Neural cell (in vitro differentiated cells): Measurements from ENCODE around the gene MYO18A. TPM values are rescaled to one million over a fixed set of nuclear protein-coding genes. Genes with fewer than 3 reads are reported as not detected.

Experiments
- H2AFZ ChIP-seq: fragments of 200-600, 300-800 bp; sonication (generic), shearing (Covaris generic); 2 replicates; pipeline ENCODE4 v1.6.0; 2014; ENCODE audit warnings: low read depth, mild to moderate bottlenecking, antibody characterized with exemption, low read length, moderate library complexity
- H3F3A ChIP-seq: fragments of 200-600 bp; shearing (Covaris generic); 2 replicates; pipeline ENCODE4 v1.6.1; 2016; ENCODE audit warnings: mild to moderate bottlenecking, moderate library complexity, mixed read lengths, antibody characterized with exemption, low read length; ENCODE audit not compliant: insufficient read depth, poor library complexity, severe bottlenecking
- H3K27ac ChIP-seq: fragments of 200-600, 300-800 bp; sonication (generic), shearing (Covaris generic); 2 replicates; pipeline ENCODE4 v1.5.1; 2014; ENCODE audit warnings: mild to moderate bottlenecking, low read length, moderate library complexity
- H3K27me3 ChIP-seq: fragments of 300-800, 200-600 bp; sonication (generic), shearing (Covaris generic); 2 replicates; pipeline ENCODE4 v1.6.0; 2014; ENCODE audit warnings: mild to moderate bottlenecking, low read depth, low read length, moderate library complexity; ENCODE audit not compliant: insufficient read depth
- H3K36me3 ChIP-seq: fragments of 300-800, 200-600 bp; sonication (generic), shearing (Covaris generic); 2 replicates; pipeline ENCODE4 v1.5.1; 2014; ENCODE audit warnings: mild to moderate bottlenecking, antibody characterized with exemption, low read length, moderate library complexity; ENCODE audit not compliant: insufficient read depth
- H3K4me2 ChIP-seq: fragments of 300-800, 200-600 bp; sonication (generic), shearing (Covaris generic); 2 replicates; pipeline ENCODE4 v1.6.0; 2014; ENCODE audit warnings: mild to moderate bottlenecking, low read length
- H3K4me3 ChIP-seq: fragments of 300-800, 200-600 bp; sonication (generic), shearing (Covaris generic); 2 replicates; pipeline ENCODE4 v1.5.1; 2014; ENCODE audit warnings: mild to moderate bottlenecking, low read length, moderate library complexity
- H3K79me2 ChIP-seq: fragments of 200-600 bp; shearing (Covaris generic); replicated peaks from 2 replicates; pipeline ENCODE4 v1.6.0; 2014; ENCODE audit warnings: mild to moderate bottlenecking, low read length, moderate library complexity; ENCODE audit not compliant: insufficient read depth
- H3K9ac ChIP-seq: fragments of 300-800, 200-600 bp; sonication (generic), shearing (Covaris generic); 2 replicates; pipeline ENCODE4 v1.6.1; 2016; ENCODE audit warnings: mild to moderate bottlenecking, low read length, mixed read lengths
- H3K9me2 ChIP-seq: fragments of 200-600 bp; shearing (Covaris generic); 2 replicates; pipeline ENCODE4 v1.6.1; 2016; ENCODE audit warnings: mild to moderate bottlenecking, low read length, mixed read lengths; ENCODE audit not compliant: insufficient read depth
- H3K9me3 ChIP-seq: fragments of 200-600, 300-800 bp; sonication (generic), shearing (Covaris generic); 2 replicates; pipeline ENCODE4 v1.6.1; 2016; ENCODE audit warnings: mild to moderate bottlenecking, mixed run types, low read length, moderate library complexity, mixed read lengths
- H4K20me1 ChIP-seq: fragments of 200-600 bp; shearing (Covaris generic); 2 replicates; pipeline ENCODE4 v1.6.1; 2016; ENCODE audit warnings: mild to moderate bottlenecking, mixed run types; ENCODE audit not compliant: insufficient read depth
- CTCF ChIP-seq: fragments of 450-650 bp; IDR thresholded peaks from 2 replicates; pipeline ENCODE4 v1.5.1; 2014; ENCODE audit warnings: antibody characterized with exemption, mild to moderate bottlenecking, moderate library complexity; ENCODE audit not compliant: poor library complexity, severe bottlenecking
- EP300 ChIP-seq: fragments of 450-650 bp; conservative IDR thresholded peaks from 2 replicates; pipeline ENCODE4 v1.6.1; 2014; ENCODE audit warnings: antibody characterized with exemption, mild to moderate bottlenecking, moderate library complexity; ENCODE audit not compliant: poor library complexity, severe bottlenecking
- EZH2 ChIP-seq: fragments of 200-600, 300-800 bp; shearing (Covaris generic), sonication (generic); IDR thresholded peaks from 2 replicates; pipeline ENCODE4 v1.6.1; 2014; ENCODE audit warnings: antibody characterized with exemption, low read length, borderline replicate concordance, mild to moderate bottlenecking; ENCODE audit not compliant: insufficient read depth, poor library complexity, severe bottlenecking
- MXI1 ChIP-seq: fragments of 450-650 bp; conservative IDR thresholded peaks from 2 replicates; pipeline ENCODE4 v1.6.1; 2014; ENCODE audit warnings: antibody characterized with exemption, mild to moderate bottlenecking; ENCODE audit not compliant: poor library complexity, severe bottlenecking
- POLR2AphosphoS5 ChIP-seq: IDR thresholded peaks from 2 replicates; pipeline ENCODE4 v1.6.1; 2012
- RAD21 ChIP-seq: fragments of 450-650 bp; conservative IDR thresholded peaks from 2 replicates; pipeline ENCODE4 v1.6.1; 2014; ENCODE audit warnings: antibody characterized with exemption, mild to moderate bottlenecking, moderate library complexity
- SMC3 ChIP-seq: fragments of 450-650 bp; conservative IDR thresholded peaks from 2 replicates; pipeline ENCODE4 v1.6.1; 2014; ENCODE audit warnings: antibody characterized with exemption, mild to moderate bottlenecking, moderate library complexity; ENCODE audit not compliant: poor library complexity
- TAF1 ChIP-seq: IDR thresholded peaks from 2 replicates; pipeline ENCODE4 v1.6.1; 2012; ENCODE audit warnings: low read depth
- polyA plus RNA-seq: library from polyadenylated mRNA; depleted of rRNA; stranded (reverse); fragments of >200 nt; gene quantifications from 2 replicates; pipeline ENCODE4 v1.2.3, GENCODE V29; 2014
- TF ChIP-seq, protein P1 (sequence below): IDR thresholded peaks from 2 replicates; pipeline ENCODE4 v1.6.1; 2012; ENCODE audit warnings: borderline replicate concordance

MYO18A gene
- polyA plus RNA-seq, 1 donor from 2014 or later = 21.6 TPM

DNA sequence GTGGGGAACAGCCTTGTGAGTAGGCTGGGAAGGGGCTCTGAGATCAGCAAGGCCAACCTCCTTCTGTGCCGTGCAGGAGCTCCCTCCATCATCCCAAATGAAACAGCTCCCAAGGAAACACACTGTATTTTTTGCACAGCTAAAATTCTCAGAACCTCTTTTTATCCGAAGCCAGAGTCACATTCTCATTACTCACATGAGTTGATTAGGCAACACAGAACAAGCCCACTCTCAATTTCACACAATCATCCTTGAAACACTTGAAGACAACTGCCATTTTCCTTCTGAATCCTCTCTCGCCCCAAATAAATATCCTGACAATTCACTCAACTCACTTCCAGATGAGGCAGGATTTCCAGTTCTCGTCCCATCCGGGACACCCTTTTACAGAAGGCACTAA, 66.1 kb downstream of the MYO18A start:
- no peaks in the 10 kb centered on the region for H3K9me2 ChIP-seq
- peaks cover 14% of the 10 kb centered on the region for H3K36me3 ChIP-seq
- H3K9me3 ChIP-seq = no peaks in the 10 kb centered on the region
- H4K20me1 ChIP-seq = no peaks in the 10 kb centered on the region
- H3F3A ChIP-seq = no peaks in the 10 kb centered on the region
- H3K79me2 ChIP-seq = no peaks in the 10 kb centered on the region
- H3K27ac ChIP-seq = no peak overlapping the region
- no peak for TF ChIP-seq CTCF
- no peak for TF ChIP-seq SMC3
- TF ChIP-seq EZH2 = no peak
- TF ChIP-seq, protein P1, sequence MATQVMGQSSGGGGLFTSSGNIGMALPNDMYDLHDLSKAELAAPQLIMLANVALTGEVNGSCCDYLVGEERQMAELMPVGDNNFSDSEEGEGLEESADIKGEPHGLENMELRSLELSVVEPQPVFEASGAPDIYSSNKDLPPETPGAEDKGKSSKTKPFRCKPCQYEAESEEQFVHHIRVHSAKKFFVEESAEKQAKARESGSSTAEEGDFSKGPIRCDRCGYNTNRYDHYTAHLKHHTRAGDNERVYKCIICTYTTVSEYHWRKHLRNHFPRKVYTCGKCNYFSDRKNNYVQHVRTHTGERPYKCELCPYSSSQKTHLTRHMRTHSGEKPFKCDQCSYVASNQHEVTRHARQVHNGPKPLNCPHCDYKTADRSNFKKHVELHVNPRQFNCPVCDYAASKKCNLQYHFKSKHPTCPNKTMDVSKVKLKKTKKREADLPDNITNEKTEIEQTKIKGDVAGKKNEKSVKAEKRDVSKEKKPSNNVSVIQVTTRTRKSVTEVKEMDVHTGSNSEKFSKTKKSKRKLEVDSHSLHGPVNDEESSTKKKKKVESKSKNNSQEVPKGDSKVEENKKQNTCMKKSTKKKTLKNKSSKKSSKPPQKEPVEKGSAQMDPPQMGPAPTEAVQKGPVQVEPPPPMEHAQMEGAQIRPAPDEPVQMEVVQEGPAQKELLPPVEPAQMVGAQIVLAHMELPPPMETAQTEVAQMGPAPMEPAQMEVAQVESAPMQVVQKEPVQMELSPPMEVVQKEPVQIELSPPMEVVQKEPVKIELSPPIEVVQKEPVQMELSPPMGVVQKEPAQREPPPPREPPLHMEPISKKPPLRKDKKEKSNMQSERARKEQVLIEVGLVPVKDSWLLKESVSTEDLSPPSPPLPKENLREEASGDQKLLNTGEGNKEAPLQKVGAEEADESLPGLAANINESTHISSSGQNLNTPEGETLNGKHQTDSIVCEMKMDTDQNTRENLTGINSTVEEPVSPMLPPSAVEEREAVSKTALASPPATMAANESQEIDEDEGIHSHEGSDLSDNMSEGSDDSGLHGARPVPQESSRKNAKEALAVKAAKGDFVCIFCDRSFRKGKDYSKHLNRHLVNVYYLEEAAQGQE = no peak
- TF ChIP-seq TAF1 = no peak
- TF ChIP-seq POLR2AphosphoS5 = no peak
- TF ChIP-seq RAD21 = no peak
- no peak for TF ChIP-seq MXI1
- TF ChIP-seq EP300 = no peak
- H2AFZ ChIP-seq = no peak overlapping the region
- no peak overlapping the region for H3K4me2 ChIP-seq
- H3K9ac ChIP-seq = no peak overlapping the region
- H3K27me3 ChIP-seq = no peaks in the 10 kb centered on the region
- no peak overlapping the region for H3K4me3 ChIP-seq

- TF ChIP-seq, protein P1 = no peak
- no peak for TF ChIP-seq RAD21
- TF ChIP-seq POLR2AphosphoS5 = no peak
- TF ChIP-seq TAF1 = no peak
- no peak for TF ChIP-seq CTCF
- TF ChIP-seq SMC3 = no peak
- no peak for TF ChIP-seq EP300
- no peak for TF ChIP-seq MXI1
- no peak for TF ChIP-seq EZH2
- no peak overlapping the region for H3K27ac ChIP-seq
- no peak overlapping the region for H2AFZ ChIP-seq
- H3K4me3 ChIP-seq = no peak overlapping the region
- no peak overlapping the region for H3K9ac ChIP-seq
- no peaks in the 10 kb centered on the region for H4K20me1 ChIP-seq
- no peaks in the 10 kb centered on the region for H3F3A ChIP-seq
- H3K36me3 ChIP-seq = peaks cover 12% of the 10 kb centered on the region
- no peaks in the 10 kb centered on the region for H3K9me3 ChIP-seq
- H3K27me3 ChIP-seq = no peaks in the 10 kb centered on the region
- no peaks in the 10 kb centered on the region for H3K9me2 ChIP-seq
- no peak overlapping the region for H3K4me2 ChIP-seq
- no peaks in the 10 kb centered on the region for H3K79me2 ChIP-seq
These were observed 66.9 kb downstream of the MYO18A start for GRCh38 chr17:29113334-29113733.
